Ovary (tissue), 3 donors: ENCODE results near the gene SH3PXD2A.

Source experiments
- CTCF ChIP-seq, 3 donors: fragments of 450-650 bp in 2 of 3; fragments of 200-600 bp in 1 of 3; IDR thresholded peaks; one replicate each; pipeline versions ENCODE4 v1.5.1 to v1.8.0; 2016 to 2022; ENCODE audit warnings: antibody characterized with exemption in 3 of 3, mild to moderate bottlenecking in 1 of 3
- EP300 ChIP-seq: sonication (generic); formaldehyde crosslinking; IDR thresholded peaks from one replicate; pipeline ENCODE4 v1.6.1; 2017; ENCODE audit warnings: antibody characterized with exemption
- POLR2A ChIP-seq: fragments of 450-650 bp; IDR thresholded peaks from one replicate; pipeline ENCODE4 v1.6.1; 2017; ENCODE audit warnings: antibody characterized with exemption, mild to moderate bottlenecking, moderate library complexity
- donor health status: DM: no; HTN: no; CAD: no.

- TF ChIP-seq CTCF (IDR thresholded peaks at IDR 0.05) (no peak), POLR2A (no peak), EP300 (no peak)
Measured at GRCh38 chr10:103619424-103620351, 235.7 kb downstream of the SH3PXD2A start.
